Nephron progenitor cell (in vitro differentiated cells): ENCODE measurements around the gene SBF1.

Experiments used
- DNase-seq: peaks from one replicate; pipeline ENCODE4 v3.0.0; 2021
- H3K27ac Mint-ChIP-seq: 2 replicates; pipeline ENCODE4 v1.8.0; 2021; ENCODE audit warnings: mild to moderate bottlenecking, moderate library complexity, mixed read lengths
- H3K27me3 Mint-ChIP-seq: 2 replicates; pipeline ENCODE4 v1.8.0; 2021; ENCODE audit warnings: mild to moderate bottlenecking, low read depth, mixed read lengths; ENCODE audit not compliant: poor library complexity
- H3K36me3 Mint-ChIP-seq: 2 replicates; pipeline ENCODE4 v1.8.0; 2021; ENCODE audit warnings: low read depth, mixed read lengths
- H3K4me1 Mint-ChIP-seq: 2 replicates; pipeline ENCODE4 v1.8.0; 2021; ENCODE audit warnings: mixed read lengths
- H3K4me3 Mint-ChIP-seq: 2 replicates; pipeline ENCODE4 v1.8.0; 2021; ENCODE audit warnings: mild to moderate bottlenecking, moderate library complexity, mixed read lengths
- H3K9me3 Mint-ChIP-seq: 2 replicates; pipeline ENCODE4 v1.8.0; 2021; ENCODE audit warnings: mild to moderate bottlenecking, moderate library complexity, mixed read lengths
- CTCF ChIP-seq: fragments of 200-600 bp; sonication (generic); IDR thresholded peaks from 2 replicates; pipeline ENCODE4 v1.5.0; 2021; ENCODE audit warnings: antibody characterized with exemption

SBF1 gene

GRCh38 chr22:50474710-50475651 lies at the start of gene SBF1:
TSS of gene SBF1 (minus strand) at chr22:50475035. CDS start at chr22:50474840, 195 bp downstream.
- peaks cover 26% of the 10 kb centered on the region for H3K27me3 Mint-ChIP-seq
- H3K4me1 Mint-ChIP-seq = peaks cover 69% of the 10 kb centered on the region
- H3K27ac Mint-ChIP-seq = peak within 1 kb of the TSS; percentile 11
- no peak for TF ChIP-seq CTCF
- peak; percentile 95 for DNase-seq
- no peaks in the 10 kb centered on the region for H3K36me3 Mint-ChIP-seq
- H3K9me3 Mint-ChIP-seq = peaks cover 3% of the 10 kb centered on the region
- H3K4me3 Mint-ChIP-seq = peak within 1 kb of the TSS; percentile 91

GRCh38 chr22:50523806-50524675 lies 49.2 kb upstream of the SBF1 start:
- peak overlapping the region; percentile 92 for H3K4me3 Mint-ChIP-seq
- no peak for TF ChIP-seq CTCF
- no peaks in the 10 kb centered on the region for H3K9me3 Mint-ChIP-seq
- peaks cover 20% of the 10 kb centered on the region for H3K36me3 Mint-ChIP-seq
- H3K27me3 Mint-ChIP-seq = peaks cover 19% of the 10 kb centered on the region
- peak overlapping the region; percentile 90 for H3K27ac Mint-ChIP-seq
- DNase-seq = no peak
- peaks cover 23% of the 10 kb centered on the region for H3K4me1 Mint-ChIP-seq

GRCh38 chr22:50523458-50523805 lies 48.6 kb upstream of the SBF1 start:
- Mint-ChIP-seq H3K4me1 (peaks cover 23% of the 10 kb centered on the region), H3K9me3 (no peaks in the 10 kb centered on the region), H3K27ac (peak overlapping the region; percentile 64), H3K27me3 (peaks cover 13% of the 10 kb centered on the region), H3K36me3 (peaks cover 24% of the 10 kb centered on the region), H3K4me3 (peak overlapping the region; percentile 25)
- no peak for TF ChIP-seq CTCF
- DNase-seq = no peak

- peak overlapping the region; percentile 25 for H3K4me3 Mint-ChIP-seq
- no peaks in the 10 kb centered on the region for H3K9me3 Mint-ChIP-seq
- no peak overlapping the region for H3K27ac Mint-ChIP-seq
- H3K27me3 Mint-ChIP-seq = peaks cover 8% of the 10 kb centered on the region
- H3K4me1 Mint-ChIP-seq = peaks cover 21% of the 10 kb centered on the region
- H3K36me3 Mint-ChIP-seq = peaks cover 19% of the 10 kb centered on the region
- DNase-seq = no peak
- no peak for TF ChIP-seq CTCF
These were observed 48.1 kb upstream of the SBF1 start for GRCh38 chr22:50522806-50523438.

GRCh38 chr22:50522208-50522805 lies 47.5 kb upstream of the SBF1 start:
- Mint-ChIP-seq H3K4me1 (peaks cover 15% of the 10 kb centered on the region), H3K27me3 (peaks cover 2% of the 10 kb centered on the region), H3K36me3 (peaks cover 16% of the 10 kb centered on the region), H3K27ac (no peak overlapping the region), H3K4me3 (no peak overlapping the region), H3K9me3 (no peaks in the 10 kb centered on the region)
- DNase-seq = no peak
- no peak for TF ChIP-seq CTCF
